WI38 (cell line): Measurements from ENCODE around the gene IQCK.

Experiments used
- H3K4me3 ChIP-seq: 2 replicates; pipeline ENCODE4 v1.5.1; 2011; ENCODE audit warnings: low read depth, mild to moderate bottlenecking, control low read depth, low read length
- CTCF ChIP-seq: IDR thresholded peaks from 2 replicates; pipeline ENCODE4 v1.5.1; 2012; ENCODE audit warnings: low read depth, mild to moderate bottlenecking, control low read depth, low read length

IQCK gene

GRCh38 chr16:19765860-19766553 lies 47.9 kb downstream of the IQCK start:
- no peak for TF ChIP-seq CTCF
- no peak overlapping the region for H3K4me3 ChIP-seq

- TF ChIP-seq CTCF = no peak
- no peak overlapping the region for H3K4me3 ChIP-seq
Measured at GRCh38 chr16:19766554-19766884, 48.4 kb downstream of the IQCK start.

- TF ChIP-seq CTCF = no peak
- H3K4me3 ChIP-seq = no peak overlapping the region
Measured at GRCh38 chr16:19766988-19767387, 48.9 kb downstream of the IQCK start.

- no peak overlapping the region for H3K4me3 ChIP-seq
- TF ChIP-seq CTCF = no peak
Measured at GRCh38 chr16:19767497-19767896, 49.4 kb downstream of the IQCK start.

GRCh38 chr16:19769239-19769638 lies 51.2 kb downstream of the IQCK start:
- no peak overlapping the region for H3K4me3 ChIP-seq
- TF ChIP-seq CTCF = no peak

GRCh38 chr16:19771040-19771439 lies 53.0 kb downstream of the IQCK start:
- H3K4me3 ChIP-seq = no peak overlapping the region
- no peak for TF ChIP-seq CTCF

- no peak overlapping the region for H3K4me3 ChIP-seq
- TF ChIP-seq CTCF = no peak
Measured at GRCh38 chr16:19771796-19772195, 53.7 kb downstream of the IQCK start.
